Astrocyte of the cerebellum (primary cell): ENCODE data around the gene SLC9A1.

Experiments
- DNase-seq: peaks from one replicate; pipeline ENCODE4 v3.0.0-alpha.2; 2011; ENCODE audit warnings: low read depth
- H3K4me3 ChIP-seq: 2 replicates; pipeline ENCODE4 v1.5.1; 2011; ENCODE audit warnings: mild to moderate bottlenecking, low read depth, low read length, moderate library complexity
- in situ Hi-C: cut with HindIII; loops from 2 replicates; pipeline ENCODE4 v1.10.0; 2017; ENCODE audit warnings: low sequenced_read_pairs
- TF ChIP-seq, protein P1 (sequence below): IDR thresholded peaks from 2 replicates; pipeline ENCODE4 v1.5.1; 2012; ENCODE audit warnings: low read length, low read depth, moderate library complexity, mild to moderate bottlenecking; ENCODE audit errors: missing control alignments

The SLC9A1 gene

DNA sequence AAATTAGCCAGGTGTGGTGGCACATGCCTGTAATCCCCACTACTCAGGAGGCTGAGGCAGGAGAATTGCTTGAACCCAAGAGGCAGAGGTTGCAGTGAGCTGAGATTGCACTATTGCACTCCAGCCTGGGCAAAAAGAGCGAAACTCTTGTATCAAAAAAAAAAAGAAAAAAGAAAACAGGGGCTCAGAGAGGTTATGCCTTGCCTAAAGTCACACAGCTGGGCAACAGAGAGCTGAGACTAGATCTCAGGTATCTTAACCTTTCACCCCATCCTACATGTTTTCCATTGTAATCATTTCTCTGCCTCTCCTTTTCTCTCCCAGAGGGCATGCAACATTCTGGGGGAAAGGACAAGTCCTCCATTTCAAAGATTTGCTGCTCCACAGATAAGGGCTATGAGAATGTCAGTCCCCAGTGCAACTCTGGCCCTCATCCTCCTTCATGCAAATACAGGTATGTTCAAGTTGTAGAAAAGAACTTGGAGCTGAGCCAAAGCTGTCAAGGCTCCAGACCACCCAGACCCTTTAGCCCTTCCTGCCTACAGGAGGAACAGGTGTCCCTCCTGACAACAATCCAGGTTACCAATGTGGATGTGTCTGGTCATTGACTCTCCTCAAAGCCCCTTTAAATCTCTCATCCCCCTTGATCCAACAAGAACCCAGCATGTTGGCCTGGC, 6.9 kb downstream of the SLC9A1 start:
- in situ Hi-C loops = no loop called here
- no peak for DNase-seq
- TF ChIP-seq, protein P1, sequence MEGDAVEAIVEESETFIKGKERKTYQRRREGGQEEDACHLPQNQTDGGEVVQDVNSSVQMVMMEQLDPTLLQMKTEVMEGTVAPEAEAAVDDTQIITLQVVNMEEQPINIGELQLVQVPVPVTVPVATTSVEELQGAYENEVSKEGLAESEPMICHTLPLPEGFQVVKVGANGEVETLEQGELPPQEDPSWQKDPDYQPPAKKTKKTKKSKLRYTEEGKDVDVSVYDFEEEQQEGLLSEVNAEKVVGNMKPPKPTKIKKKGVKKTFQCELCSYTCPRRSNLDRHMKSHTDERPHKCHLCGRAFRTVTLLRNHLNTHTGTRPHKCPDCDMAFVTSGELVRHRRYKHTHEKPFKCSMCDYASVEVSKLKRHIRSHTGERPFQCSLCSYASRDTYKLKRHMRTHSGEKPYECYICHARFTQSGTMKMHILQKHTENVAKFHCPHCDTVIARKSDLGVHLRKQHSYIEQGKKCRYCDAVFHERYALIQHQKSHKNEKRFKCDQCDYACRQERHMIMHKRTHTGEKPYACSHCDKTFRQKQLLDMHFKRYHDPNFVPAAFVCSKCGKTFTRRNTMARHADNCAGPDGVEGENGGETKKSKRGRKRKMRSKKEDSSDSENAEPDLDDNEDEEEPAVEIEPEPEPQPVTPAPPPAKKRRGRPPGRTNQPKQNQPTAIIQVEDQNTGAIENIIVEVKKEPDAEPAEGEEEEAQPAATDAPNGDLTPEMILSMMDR = no peak
- H3K4me3 ChIP-seq = no peak overlapping the region

DNA sequence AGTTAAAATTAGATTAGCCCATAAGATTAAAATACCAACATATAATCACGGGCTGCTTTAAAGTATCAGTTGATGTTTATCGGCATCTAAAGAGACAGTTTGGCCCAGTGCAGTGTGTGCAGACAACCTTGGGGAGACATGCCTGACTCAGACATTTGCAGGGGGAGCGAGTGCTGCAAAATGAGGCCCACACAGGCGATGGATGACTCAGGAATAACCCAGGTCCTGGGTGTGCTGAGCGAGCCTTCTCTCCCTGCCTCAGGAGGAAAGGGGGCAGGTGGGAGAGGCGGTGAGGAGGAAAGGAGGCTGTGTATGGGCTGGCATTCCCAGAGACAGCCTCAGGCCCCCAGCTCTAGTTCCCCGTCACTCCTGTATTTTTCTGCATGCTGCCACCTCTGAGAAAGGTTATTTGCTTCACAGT, 9.0 kb downstream of the SLC9A1 start:
- H3K4me3 ChIP-seq = no peak overlapping the region
- in situ Hi-C loops = no loop called here
- DNase-seq = peak; percentile 47
- TF ChIP-seq, protein P1 = no peak

DNA sequence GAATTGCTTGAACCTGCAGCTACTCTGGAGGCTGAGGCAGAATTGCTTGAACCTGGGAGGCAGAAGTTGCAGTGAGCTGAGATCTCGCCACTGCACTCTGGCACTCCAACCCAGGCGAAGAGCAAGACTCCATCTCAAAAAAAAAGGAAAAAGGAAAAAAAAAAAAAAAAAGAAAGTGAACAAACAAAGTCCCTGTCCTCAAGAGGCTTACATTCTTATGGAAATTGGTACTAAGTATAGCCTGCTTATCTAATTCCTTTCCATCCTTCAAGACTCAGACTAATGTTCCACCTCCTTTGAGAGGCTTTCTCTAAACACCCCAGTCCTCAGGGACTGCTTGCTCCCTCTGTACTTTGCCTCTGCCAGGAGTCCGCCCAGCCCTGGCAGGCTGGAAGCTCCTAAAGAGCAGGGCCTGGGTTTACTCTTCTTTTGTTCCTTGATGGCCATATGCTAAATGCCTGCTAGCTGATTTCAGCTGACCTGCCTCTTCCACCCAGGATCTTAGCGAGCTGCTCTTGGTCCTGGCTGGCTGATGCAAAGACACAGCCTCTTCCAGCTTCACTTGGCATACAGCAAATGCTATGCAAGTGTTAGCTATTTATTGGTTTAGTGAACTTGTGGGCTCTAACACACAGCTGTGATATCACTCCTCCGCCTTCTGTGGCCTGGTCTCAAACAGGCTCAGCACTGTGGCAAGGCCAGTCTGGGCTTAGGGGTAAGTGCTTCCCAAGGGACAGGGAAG, 9.8 kb downstream of the SLC9A1 start:
- no peak for DNase-seq
- no peak overlapping the region for H3K4me3 ChIP-seq
- TF ChIP-seq, protein P1 = no peak
- in situ Hi-C loops = loop anchor here (5.0 kb wide), 2 partner anchors 42 to 82 kb away; no protein-coding TSS in a partner anchor

DNA sequence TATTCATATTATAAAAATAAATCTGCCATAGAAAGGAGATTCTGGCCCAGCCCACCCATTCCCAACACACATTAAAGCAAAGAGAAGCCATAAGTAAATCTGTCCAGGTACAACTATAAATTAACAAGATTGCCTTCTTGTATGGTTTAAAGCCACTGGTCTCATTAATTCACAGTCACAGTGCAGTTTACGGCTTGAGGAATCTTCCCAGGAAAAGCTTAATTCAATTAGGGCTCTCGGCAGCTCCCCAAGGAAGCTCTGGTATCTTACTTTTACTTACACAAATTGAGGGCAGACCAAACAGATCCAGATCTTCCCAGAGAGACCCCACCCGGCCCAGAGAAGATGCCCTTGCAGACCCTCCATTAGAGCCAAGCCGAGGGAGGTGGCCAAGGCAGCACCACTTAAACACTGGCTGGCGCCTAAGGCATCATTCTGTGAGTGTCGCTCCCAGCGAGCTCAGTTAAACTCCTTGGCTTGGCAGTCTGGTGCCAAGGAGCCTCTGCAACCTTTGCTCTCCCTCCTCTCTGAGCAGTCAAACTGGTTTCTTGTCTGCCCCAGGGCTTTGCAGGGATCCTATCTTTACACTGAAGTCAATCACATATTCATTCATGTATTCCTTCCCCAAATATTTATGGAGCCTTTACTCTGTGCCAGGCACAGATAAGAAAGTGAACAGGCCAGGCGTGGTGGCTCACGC, 10.7 kb downstream of the SLC9A1 start:
- in situ Hi-C loops = loop anchor here (5.0 kb wide), 2 partner anchors 43 to 83 kb away; no protein-coding TSS in a partner anchor
- H3K4me3 ChIP-seq = no peak overlapping the region
- no peak for DNase-seq
- TF ChIP-seq, protein P1 = no peak

DNA sequence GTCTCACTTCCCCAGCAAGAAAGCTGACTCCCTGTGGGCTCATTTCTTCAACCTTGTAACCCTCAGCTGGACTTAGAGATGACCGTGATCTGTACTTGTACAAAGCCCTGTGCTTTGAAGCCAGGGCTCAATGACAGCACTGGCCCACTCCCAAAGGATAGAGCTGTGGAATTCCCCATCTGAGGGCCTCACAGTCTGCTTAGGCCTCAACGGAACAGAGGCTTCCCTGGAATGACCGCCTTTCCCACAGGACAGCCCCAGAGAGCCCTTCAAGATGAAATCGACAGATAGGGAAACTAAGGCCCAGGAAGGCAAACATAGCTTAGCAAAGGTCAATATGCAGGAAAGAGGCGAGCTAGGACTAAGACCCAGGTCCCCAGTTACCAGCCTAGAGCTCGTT, 11.5 kb downstream of the SLC9A1 start:
- no peak overlapping the region for H3K4me3 ChIP-seq
- TF ChIP-seq, protein P1 = no peak
- no peak for DNase-seq
- in situ Hi-C loops = loop anchor here (5.0 kb wide), 2 partner anchors 44 to 84 kb away; no protein-coding TSS in a partner anchor

DNA sequence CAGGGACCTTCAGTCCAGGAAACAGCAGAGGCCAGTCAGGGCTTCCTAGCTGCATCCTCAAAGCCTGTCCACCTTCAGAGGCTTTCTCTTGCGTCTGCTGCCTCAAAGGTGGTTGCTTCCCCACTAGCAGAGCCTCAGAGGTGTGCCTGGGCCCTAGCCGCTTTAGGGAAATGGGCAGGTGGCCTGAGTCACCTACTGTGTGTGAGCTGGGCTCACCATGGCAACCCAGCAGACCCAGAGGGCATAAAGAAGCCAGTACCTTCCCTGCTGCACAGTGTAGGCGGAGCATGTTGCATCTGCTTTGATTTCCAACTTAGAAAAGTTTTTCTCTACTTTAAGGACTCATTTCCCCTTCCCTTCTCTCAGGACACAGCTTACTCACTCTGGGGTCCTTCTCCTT, 12.5 kb downstream of the SLC9A1 start:
- in situ Hi-C loops = loop anchor here (5.0 kb wide), 2 partner anchors 45 to 85 kb away; no protein-coding TSS in a partner anchor
- no peak for DNase-seq
- H3K4me3 ChIP-seq = no peak overlapping the region
- TF ChIP-seq, protein P1 = no peak
